ENCODE data around the gene PKNOX2.

The PKNOX2 gene

GRCh38 chr11:125274774-125275173 is 110.2 kb downstream of the PKNOX2 start:
- TF ChIP-seq, protein P1, sequence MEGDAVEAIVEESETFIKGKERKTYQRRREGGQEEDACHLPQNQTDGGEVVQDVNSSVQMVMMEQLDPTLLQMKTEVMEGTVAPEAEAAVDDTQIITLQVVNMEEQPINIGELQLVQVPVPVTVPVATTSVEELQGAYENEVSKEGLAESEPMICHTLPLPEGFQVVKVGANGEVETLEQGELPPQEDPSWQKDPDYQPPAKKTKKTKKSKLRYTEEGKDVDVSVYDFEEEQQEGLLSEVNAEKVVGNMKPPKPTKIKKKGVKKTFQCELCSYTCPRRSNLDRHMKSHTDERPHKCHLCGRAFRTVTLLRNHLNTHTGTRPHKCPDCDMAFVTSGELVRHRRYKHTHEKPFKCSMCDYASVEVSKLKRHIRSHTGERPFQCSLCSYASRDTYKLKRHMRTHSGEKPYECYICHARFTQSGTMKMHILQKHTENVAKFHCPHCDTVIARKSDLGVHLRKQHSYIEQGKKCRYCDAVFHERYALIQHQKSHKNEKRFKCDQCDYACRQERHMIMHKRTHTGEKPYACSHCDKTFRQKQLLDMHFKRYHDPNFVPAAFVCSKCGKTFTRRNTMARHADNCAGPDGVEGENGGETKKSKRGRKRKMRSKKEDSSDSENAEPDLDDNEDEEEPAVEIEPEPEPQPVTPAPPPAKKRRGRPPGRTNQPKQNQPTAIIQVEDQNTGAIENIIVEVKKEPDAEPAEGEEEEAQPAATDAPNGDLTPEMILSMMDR (IDR thresholded peaks at IDR 0.05; ENCODE audit: low read depth, low read length), result no peak
- no peak for DNase-seq (ENCODE audit: extremely low read depth, low read depth)

DNA sequence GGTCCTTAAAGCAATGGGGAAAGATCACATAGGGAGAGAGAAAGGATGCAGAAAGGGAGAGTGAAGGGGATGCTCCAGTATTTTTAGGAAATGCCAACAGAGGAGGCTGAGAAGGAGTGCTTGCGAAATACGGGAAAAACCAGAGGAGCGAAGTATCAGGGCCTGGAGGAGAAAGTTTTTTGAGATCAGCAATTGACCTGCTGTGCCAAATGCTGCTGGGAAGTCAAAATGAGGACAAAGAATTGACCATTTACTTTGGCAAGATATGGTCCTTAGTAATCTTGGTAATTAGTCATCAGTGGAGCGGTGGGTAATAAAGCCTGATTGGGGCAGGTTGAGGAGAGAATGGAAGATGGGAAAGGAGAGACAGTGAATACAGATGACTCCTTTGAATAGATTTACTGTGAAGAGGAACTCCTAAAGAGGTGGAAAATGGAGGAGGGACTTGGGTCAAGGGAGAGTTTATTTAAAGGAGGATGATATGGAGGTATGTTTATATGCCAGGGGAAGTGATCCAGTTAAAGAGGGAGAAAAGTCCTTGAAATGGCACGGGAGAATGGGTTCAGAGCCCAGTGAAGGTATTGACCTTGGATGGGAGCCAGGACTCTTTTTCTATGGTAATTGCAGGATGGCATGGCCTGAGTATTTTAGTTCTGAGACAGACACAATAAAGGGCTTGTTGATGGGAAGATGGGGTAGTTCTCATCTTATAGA is 111.5 kb downstream of the PKNOX2 start:
- no peak for DNase-seq (ENCODE audit: extremely low read depth, low read depth)
- TF ChIP-seq, protein P1 (IDR thresholded peaks at IDR 0.05; ENCODE audit: low read depth, low read length), result no peak

DNA sequence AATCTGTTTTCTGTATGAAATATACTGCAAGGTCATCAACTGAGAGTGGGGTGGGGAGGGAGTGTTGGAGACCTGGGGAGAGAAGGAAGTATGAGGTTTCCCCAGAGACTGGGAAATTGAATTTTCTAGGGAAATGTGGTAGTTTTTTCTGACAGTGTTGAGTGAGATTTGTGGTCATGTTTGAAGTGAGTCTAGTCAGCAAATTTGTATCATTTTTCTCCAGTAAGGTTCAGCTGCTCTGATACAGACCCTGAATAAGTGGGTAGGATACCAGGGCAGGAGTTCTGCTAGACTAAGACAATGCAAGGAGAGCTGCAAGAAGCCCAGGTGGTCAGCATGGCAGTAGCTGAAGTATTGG is 112.0 kb downstream of the PKNOX2 start:
- TF ChIP-seq, protein P1 (IDR thresholded peaks at IDR 0.05; ENCODE audit: low read depth, low read length), result no peak
- DNase-seq (ENCODE audit: extremely low read depth, low read depth), result no peak

DNA sequence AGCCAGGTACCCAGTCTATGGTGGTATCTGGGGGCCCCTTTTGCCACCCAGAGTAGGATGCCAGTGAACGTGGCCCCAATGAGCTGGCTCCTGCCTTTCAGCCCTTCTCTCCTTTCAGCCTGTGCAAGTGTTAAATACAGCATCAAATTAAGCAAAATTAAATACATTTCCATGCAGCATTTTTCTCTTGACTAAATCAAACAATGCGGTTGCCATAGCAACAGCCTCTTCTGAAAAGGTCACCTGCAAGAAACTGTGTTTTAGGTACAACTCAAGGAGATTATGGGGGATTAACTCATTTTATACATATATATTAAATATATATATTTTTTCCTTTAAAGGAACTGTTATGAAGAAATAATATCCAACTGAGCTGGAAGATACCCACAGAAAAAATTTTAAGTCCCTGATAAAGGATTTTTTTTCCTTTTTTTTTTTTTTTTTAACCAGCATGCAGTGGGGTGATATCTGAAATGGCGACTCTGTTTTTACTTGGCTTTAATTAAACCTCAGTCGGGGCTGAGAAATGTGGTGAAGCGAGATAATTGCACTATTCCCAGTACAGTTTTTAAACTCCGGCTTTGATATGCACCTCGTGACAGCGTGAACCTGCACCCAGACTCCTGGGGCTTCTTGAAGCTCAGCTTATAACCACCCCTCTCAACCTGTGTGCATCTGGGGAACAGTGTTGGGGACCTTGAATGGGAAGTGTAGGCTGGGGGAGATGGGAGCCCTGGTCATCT is 115.3 kb downstream of the PKNOX2 start:
- no peak for DNase-seq (ENCODE audit: extremely low read depth, low read depth)
- TF ChIP-seq, protein P1 (IDR thresholded peaks at IDR 0.05; ENCODE audit: low read depth, low read length), result no peak

DNA sequence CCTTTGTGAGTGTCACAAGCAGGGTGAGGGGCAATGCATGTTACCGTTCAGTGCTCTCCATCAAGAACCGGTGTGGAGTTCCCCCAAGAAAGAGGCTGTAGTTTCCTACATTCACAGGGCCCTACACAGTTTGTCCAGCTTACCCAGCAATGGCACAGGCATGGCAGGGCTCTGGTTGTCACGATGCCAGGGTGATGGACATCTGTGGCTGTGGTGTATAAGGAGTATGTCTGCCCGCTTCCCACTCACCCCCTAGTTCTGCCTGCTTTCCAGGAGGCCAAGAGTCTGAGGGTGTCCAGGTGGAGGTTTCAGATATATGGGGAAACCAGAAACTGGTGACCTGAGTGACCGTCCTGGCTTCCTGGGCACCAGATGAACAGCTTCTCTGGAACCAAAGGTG is 116.1 kb downstream of the PKNOX2 start:
- no peak for DNase-seq (ENCODE audit: extremely low read depth, low read depth)
- TF ChIP-seq, protein P1 (IDR thresholded peaks at IDR 0.05; ENCODE audit: low read depth, low read length), result no peak

- no peak for DNase-seq (ENCODE audit: extremely low read depth, low read depth)
- TF ChIP-seq, protein P1 (IDR thresholded peaks at IDR 0.05; ENCODE audit: low read depth, low read length), result no peak
Measured at GRCh38 chr11:125281831-125282595, 117.5 kb downstream of the PKNOX2 start.

DNA sequence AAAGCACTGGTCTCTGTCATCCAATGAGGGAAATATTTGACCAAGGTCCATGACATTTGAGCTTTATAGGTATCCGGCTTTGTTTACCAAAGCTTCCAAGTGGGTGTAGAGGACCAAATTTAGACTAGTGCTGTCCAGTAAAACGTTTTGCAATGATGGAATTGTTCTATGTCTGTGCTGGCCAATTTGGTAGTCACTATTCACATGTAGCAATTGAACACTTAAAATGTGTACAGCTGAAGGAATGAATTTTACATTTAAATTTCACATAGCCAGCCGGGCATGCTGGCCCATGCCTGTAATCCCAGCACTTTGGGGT is 118.0 kb downstream of the PKNOX2 start:
- no peak for DNase-seq (ENCODE audit: extremely low read depth, low read depth)

More for the DNA sequence above, 118.0 kb downstream of the PKNOX2 start:
- TF ChIP-seq, protein P1 (IDR thresholded peaks at IDR 0.05; ENCODE audit: low read depth, low read length), result no peak
